NK-92 treated with Interleukin-12 subunit alpha and Interleukin-12 subunit beta, amount 100 ng/mL, for 24 hours (cell line): Measurements from ENCODE around the gene TDRKH.

Source experiments
- DNase-seq: peaks from one replicate; lab custom pipeline; 2025; lab: John Stamatoyannopoulos, UW

Gene TDRKH

DNA sequence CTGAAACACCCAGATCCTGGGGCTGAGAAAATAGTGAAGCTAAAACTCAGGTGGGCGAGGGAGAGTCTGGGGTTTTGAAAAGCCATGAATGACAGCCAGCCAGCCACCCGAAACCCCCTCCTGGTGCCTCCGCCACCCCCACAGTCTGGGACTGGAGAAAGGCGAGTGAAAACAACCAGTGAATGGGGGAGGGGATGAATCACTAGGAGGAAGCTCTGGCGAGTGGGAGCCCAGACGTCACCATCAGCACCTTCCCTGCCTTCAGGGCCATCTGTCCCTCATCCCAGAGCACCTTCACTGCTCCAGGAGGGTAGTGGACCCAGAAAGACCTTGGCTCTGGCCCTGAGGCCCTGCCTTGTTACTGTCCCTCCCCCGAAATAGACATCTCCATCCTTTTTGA, 32.1 kb upstream of the TDRKH start:
- no peak for DNase-seq

DNA sequence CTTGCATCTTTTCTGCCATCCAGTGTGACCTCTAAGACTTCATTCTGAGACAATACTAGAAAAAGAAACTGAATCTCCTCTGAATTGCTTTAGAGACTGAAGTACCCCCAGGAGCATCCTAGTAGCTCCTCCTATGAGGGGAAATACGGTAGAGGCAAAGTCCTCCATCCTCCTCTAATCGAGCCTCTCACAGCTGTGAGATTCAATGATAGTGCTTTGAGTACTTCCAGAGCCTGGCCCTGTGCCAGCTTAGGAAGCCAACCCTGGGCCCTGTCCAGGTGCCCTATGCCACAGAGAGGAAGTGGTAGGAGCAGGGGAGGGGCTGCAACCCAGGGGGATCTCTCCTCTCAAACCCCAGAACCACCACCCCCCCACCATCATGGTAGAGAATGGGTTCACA, 30.6 kb upstream of the TDRKH start:
- DNase-seq: no peak

DNA sequence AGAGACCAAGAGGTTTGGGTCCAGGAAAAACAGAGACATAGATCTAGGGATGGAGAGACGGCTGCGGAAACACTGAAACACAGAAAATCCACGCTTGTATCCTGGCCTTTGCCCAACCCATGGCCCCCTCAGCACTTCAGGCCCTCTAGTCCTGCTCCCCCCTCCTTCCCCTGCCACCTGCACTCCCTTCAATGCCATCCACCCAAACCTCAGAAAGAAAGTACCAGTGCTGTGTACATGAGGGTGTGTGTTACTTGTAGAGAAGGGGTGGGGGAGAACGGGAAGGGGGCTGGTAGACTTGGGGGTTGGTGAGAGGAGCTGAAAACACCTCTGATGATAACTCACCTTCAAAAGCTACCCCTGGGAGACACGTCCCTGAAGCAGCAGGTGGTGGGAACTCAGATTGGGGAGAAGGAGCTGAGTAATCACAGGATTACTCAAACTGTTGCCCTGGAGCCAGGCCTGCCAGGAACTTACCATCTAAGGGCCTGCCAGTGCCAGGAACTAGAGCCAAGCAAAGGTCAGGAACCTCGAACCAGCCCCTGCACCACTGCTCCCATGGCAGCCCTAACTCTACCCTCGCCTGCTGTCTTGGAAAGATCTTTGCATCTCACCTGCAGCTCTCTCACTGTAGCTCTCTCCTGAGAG, 29.8 kb upstream of the TDRKH start:
- DNase-seq: no peak

DNA sequence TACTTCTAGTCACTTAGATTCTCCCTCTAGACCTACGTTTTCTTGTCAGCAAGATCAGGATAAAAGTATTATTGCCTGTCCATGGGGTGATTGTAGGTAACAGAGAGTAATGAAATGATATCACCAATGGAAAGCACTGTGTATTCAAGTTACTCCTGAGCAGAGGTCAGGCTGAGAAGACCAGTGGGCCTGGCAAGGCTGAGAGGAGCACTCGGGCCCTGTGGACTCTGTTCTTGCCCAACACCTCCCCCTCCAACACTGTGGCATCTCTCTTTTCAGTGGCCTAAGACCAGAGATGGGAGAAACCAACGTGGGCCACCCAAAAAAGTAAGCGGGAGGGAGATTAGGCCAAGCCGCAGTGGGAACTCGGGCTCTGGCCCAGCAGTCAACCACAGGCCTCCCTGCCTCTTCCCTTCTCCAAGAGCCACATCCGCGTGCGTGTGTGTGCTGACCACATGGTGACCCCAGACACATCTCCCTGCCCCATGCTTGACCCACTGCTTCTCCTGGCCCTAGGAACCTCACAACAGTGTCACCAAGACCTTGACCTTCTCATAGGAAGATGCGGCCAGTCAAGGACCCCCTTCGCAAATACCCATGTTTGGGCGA, 29.0 kb upstream of the TDRKH start:
- no peak for DNase-seq

DNA sequence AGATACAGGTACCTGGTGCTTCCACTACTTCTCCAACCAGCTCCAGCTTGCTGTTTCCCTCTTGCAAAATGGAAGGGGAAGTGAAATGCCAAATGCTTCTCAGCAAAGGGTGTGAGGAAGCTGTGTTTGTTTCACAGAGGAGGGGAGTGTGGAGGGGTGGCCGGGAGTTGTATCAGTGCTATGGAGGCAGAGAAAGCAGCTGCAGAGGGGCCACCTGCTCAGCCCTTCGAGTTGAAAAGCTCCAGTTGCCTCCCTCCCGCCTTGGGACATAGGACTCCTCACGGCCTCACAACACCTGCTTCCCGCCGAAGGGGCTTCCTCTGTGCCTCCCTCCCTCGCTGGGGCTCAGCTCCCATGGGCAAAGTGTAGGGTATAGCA, 27.0 kb upstream of the TDRKH start:
- no peak for DNase-seq

DNA sequence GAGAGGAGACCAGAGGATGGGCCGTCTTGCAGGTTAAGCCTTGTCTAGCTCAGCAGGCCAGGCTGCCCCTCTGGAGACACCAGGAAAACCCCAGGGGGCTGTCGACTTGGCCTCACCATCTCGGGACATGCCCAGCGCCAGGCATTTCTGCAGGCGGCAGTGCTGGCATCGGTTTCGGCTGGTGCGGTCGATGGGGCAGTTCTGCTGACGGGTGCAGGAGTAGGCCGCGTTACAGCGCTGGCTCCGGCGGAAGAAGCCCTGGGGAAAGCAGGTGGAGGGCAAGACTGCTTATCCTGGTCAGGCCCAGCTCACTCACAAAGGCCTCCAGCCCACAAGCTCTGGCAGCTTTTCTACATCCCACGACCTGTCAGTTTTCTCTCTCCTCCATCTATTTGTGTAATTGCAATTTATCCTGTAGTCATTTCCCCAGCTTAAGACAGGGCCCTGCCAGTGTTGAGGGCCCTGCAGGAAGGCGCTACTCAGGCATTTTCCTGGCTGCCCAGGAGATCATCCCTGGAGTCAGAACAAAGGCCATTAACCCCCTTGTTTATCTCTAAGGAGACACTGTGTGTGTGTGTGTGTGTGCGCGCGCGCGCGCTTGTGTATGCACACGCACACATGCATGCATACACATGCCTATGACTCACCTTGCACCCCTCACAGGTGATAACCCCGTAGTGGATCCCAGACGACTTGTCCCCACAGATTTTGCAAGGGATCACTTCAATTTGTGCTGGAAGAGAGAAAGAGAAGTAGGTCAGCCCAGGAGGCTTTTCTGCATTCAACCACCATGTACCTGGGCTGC, 26.4 kb upstream of the TDRKH start:
- no peak for DNase-seq

DNA sequence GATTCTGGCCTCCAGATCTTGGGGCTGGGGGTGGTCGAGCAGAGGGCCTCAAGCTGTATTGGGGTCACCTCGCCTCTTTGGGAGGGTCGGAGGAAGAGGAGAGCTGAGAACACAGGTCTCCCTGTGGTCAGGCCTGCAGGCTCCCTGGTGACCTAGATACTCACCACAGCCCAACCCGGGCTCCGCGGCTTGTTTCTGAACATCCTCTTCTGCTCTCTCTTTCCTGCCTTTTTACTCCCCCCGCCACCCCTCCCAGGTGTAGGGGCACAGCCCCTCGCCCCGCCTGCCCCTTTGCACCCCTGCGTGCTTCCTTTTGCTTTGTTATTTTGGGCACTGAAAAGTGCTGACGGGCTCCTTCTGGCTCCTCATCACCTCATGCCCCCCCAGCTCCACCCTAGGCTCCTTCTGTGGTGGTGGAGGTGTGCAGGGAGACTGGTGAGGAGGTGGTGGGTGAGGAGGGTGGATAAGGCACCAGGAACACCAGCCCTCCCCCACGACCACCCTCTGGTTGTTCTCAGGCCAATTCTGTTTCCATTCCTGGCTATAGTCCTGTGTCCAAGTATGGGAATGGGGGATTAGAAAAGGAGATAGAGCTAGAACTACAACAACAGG, 25.5 kb upstream of the TDRKH start:
- no peak for DNase-seq

DNA sequence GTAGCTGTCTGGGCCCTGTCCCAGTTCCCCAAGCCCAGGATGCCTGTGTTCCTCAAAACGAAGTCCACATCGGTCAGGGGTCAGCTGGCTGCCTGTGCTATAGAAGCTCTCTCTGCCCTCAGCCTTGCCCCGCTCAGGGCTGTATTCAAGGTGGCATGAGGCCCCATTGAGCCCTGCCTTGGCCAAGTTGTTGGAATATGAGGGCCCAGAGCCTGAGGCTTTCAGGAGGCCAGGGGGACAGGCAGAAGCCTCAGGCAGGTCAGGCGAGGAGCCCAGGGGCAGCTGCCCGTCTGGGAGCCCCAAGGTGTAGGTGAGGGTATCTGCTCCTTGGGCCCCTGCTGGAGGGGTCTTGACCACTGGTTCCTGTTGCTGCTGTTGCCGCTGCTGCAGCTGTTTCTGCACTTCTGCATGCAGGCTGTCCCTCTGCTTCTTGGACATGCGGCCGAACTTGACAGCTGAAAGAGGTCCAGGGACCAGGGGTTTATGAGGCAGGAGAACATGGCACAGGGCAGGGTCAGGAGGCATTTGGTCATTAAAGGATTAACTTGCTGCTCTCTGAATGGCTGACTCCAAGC, 24.8 kb upstream of the TDRKH start:
- DNase-seq: no peak

DNA sequence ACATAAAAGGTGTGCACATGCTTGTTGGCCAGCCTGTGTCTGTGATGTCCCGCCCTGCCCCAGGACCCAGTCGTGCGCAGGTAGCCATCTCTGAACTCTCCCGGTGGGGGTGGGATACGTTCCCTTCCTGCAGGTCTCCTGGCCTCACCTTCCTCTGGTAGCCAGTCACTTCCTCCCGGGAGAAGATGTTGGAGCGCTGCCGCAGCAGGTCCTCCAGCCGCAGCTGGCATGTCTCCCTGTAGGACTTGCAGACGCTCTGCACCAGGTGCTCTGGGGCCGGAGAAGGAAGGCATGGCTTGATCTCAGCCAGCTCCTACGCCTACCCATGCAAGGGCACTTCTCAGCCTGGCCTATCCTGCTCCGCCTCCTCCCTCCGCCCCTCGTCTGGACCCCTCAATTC, 24.1 kb upstream of the TDRKH start:
- DNase-seq: no peak

DNA sequence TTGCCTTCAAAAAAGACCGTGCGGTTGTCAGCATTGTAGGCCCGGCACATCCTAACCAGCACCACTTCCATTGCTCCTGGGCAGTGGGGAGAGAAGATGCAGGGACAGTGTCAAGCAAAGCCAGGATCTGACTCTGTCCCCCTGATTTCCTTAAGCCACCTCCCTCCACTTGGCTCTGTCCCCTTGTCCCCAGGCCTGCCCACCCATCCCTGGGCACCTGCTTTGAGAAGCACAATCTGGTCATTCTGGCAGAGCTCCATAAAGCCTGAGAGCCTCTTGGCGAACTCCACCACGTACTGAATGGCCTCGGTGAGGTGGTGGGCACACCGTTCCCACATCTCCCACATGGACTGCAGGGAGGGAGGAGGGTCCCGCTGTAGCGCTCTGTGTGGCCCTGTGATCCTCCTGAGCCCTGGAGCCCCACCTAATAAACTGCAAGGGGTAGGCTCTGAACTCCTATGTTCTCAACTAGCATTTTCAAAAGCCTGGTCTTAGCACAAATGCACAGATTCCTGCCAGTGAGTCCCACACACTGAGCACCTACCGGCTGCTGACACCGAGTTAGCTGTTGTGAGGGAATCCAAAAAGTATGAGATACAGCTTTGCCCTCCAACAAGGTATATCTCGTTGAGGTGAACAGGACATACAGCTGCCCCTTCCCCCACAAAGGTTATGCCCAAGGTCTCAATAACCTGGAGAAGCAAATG, 23.1 kb upstream of the TDRKH start:
- no peak for DNase-seq

DNA sequence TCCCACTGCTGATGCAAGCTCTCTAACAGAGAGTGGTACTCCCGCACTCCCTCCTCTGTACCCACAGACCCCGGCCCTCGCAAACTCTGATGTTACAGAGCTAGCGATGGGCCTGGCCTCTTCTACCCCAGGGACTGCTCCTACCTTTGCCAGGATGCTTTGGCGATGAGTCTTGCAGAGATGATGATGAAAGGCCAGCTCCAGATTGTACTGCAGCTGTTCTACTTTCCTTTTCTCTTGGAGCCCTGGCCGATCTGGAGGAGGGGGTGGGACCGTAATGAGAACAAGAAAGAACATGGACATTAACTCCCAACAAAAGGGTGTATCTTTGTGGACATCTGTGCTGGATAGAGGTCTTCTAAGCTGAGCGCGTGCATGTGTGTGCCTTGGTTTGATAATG, 20.9 kb upstream of the TDRKH start:
- DNase-seq: no peak

DNA sequence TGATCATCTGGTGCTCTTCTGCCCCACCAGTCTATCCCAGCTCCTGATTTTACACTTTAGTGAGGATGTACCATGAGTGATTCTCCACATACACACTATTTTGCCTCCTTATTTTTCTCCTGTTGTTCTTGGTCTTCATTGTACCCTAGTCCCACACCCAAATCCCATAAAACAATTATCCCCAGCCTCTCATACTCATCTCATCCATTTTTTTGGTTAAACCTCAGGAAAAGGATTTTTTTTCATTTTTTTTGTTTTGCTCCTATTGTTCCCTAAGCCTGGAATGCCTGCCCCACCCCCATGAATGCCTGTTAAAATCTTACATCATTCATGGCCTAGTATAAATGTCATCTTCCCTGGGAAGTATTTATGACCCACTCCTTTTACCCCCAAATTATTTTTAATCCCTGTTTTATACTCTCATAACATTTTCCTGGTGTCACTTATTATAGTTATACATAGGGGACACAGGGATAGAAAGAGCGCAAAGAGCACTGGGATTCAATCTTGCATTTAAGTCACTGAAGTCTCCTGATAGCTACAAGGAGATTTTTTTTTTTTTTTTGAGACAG, 19.8 kb upstream of the TDRKH start:
- no peak for DNase-seq

DNA sequence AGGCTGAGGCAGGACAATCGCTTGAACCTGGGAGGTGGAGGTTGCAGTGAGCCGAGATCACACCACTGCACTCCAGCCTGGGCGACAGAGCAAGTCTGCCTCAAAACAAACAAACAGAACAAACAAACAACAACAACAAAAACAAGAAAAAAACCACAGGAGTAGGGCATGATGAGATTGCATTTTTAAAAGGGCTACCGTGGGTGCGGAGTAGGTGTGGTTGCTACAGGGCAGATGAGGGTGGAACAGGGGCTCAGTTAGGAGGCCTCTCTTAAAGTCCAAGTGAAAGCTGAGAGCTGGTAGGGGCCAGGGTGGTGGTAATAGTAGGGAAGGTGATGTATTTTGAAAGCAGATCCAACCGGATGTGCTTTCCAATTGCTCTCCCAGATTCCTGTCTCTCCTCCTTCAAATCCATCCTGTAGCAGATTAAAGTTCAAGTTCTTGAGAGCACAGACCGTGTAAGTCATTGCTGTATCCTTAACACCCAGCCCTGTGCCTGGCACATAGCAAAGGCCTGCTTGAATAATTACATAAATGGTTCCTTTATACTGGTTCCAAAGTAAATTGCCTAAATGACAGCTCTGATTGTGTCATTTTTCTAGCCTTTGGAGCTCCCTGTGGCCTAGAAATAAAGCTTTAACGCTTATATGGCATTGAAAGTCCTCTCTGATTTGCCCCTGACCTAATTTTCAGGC, 19.1 kb upstream of the TDRKH start:
- DNase-seq: no peak

DNA sequence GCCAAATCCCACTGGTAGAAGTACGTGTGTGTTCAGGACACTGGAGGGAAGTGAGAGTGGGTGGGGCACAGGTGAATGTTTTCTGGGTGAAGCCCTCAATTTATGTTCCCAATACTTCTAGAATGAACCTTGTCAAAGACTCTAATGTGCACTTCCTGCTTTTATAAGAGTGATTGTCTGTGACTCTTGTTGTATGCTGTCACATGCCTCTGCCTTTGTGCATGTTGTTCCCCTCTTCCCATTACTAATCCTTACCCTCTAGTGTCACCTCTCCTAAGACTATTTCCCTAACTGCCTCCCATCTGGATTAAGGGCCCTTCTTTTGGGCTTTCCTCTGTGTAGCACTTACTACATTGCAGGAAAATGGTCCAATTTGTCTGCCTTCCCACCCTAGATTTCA, 17.5 kb upstream of the TDRKH start:
- DNase-seq: no peak

DNA sequence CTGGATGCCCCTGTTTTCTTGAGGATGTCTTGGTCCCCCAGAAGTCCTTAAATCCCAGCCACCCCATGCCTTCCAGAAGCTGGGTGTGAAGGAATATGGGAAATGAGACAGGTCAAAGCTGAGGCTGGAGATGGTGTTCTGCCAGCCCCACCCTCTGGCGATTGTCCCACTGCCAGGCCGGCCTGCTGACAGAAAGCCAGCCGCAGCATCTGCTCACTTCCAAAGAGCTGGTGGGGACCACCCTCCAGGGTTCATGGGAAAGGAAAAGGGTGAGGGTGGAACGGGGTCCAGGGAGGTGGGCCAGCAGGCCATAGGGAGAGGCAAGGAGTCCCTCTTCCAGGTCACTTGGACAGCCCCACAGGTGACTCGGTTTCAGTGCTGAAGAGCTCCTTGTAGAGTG, 16.8 kb upstream of the TDRKH start:
- DNase-seq: no peak

DNA sequence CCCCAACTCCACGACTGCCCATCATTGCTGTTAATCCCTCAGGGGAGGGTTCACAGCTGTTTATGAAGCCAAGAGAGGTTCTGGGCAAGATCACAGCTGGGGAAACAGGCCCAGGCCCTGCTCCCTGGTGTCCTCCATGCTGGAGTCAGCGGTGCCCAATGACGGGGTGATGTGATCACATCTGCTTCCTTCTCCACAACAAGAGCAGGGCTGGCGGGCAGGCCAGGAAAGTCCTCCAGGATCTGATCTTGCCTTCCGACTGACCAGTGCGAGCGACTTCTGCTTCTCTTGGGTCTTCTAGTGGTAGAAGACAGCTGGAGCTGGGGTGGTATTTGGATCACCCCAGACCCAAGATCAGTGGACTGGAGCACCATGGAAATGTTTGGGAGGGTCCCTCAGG, 15.9 kb upstream of the TDRKH start:
- no peak for DNase-seq

DNA sequence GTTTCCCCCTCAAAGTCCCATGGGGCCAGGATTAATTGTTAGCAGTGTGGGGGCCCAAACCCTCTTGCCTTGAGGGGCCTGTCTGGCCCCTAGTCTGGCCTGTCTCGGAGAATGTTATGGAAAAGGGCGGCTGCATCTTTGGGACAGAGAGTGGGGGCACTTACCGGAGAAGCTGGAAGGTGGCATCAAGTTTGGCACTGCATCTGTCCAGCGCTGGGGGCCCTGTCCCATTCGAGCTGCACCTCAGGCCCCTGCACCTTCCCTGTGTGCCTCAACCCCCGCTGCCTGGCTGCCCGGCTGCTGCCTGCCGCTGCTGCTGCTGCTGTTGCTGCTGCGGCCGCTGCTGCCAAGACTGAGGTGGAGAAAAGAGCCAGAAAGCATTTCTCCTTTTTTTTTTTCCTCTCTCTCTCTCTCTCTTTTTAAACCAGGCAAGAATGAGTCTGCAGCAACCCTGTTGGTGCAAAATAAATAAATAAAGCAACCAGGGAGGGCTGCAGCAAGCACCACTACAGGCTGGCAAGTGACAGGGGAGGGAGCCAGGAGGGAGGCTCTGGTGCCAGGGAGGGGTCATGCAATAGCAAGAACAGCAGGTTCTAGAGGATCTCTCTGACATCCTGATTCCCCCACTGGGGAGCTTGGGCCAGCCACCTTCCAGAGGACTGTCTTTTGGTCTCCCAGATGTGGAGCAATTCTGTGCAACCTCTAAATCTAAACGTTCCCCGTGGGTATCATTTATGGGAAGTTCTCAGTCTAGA, 14.9 kb upstream of the TDRKH start, which contains the start of gene LINGO4:
Gene LINGO4, minus strand, starts transcription at position 354 of the 755 bp plus-strand sequence. CDS start 2,715 bp downstream, outside the sequence.
- DNase-seq: no peak

DNA sequence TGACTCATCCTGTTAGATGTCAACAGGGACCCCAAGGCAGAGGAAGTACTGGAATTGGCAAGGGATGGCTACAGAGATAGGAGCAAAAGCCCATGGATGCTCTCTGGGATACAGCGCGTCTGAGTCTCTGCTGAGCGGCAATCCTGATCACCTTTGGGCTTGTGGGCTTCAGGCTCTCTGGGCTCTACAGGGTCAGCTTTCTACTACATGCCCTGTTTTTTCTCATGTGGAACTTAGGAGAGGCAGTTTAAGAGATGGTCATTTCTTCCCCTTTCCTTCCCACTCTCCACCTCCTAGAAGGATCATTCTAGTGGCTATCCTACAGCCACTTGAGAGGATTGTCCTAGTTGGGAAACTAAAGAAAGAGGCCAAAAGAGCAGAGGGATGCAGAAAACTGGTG, 13.6 kb upstream of the TDRKH start:
- no peak for DNase-seq

DNA sequence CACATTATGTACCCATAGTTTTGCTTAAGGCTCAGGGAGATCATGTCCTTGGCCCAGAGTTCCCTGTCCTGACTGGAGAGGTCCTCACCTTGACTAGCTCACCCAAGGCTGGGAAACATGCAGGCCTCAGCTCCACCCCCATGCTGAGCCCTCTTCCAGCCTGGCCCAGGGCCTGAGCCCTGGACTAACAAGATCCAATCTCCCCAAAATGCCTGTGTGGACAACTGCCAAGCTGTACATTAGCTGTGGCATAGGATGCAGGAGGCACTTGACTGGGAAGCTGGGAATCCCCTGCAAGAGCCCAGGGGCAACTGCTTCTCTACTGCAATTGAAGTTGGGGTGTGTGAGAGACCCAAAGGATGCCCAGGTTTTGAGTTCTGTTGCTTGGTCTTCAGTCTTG, 12.9 kb upstream of the TDRKH start:
- no peak for DNase-seq

DNA sequence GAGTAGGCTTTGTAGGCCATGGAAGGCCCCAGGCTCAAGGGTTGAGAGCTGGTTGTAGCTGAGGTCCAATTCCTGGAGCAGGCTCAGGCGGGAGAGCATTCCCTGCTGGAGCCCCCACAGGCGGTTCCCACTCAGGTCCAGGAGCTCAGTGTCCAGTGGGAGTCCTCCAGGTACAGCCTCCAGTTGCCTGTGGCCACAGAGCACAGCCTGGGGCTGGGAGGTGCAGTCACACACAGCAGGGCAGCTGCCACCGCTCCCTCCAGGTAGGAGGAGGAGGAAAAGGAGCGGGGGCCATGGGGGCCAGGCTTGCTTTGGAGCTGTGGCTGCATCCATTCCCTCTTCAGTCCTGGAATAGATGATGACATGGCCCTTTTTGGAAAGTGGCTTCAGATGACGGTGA, 12.1 kb upstream of the TDRKH start:
- no peak for DNase-seq
